ENCODE data around the gene UBR3. TPM values are rescaled to one million over a fixed set of nuclear protein-coding genes. Genes with fewer than 3 reads are reported as not detected.
A peak's percentile ranks its signal among the peaks of the same experiment; 100 is the strongest.

Gene UBR3
- total RNA-seq: 10 to 100 TPM; 21.0 to 23.6 TPM

GRCh38 chr2:169827272-169828140 is at the start of gene UBR3:
TSS of gene UBR3 (plus strand) at chr2:169827454. CDS start at chr2:169827508, 54 bp downstream.
- no peaks in the 10 kb centered on the region for H3K27me3 Mint-ChIP-seq (ENCODE audit: low read depth)
- H3K27ac Mint-ChIP-seq: peak within 1 kb of the TSS; percentile 88
- peak within 1 kb of the TSS; percentile 91 to 95 for H3K4me3 Mint-ChIP-seq
- peaks cover 66% of the 10 kb centered on the region for H3K4me1 Mint-ChIP-seq (ENCODE audit: low read depth)
- ATAC-seq (replicated peaks in 1 of 2): peak; percentile 85 to 86
- peak; percentile 94 for DNase-seq
- H3K9me3 Mint-ChIP-seq: no peaks in the 10 kb centered on the region
- peaks cover 3 to 10% of the 10 kb centered on the region in 2 donors for H3K36me3 Mint-ChIP-seq (ENCODE audit: insufficient read depth in 2 of 2)

- no peaks in the 10 kb centered on the region for H3K27me3 Mint-ChIP-seq (ENCODE audit: low read depth)
Observed at GRCh38 chr2:169778446-169778845, 48.8 kb upstream of the UBR3 start.

GRCh38 chr2:169781249-169782013 is 45.8 kb upstream of the UBR3 start:
- Mint-ChIP-seq H3K27me3 (ENCODE audit: low read depth) (no peaks in the 10 kb centered on the region), H3K4me3 (no peak overlapping the region), H3K9me3 (no peaks in the 10 kb centered on the region), H3K4me1 (ENCODE audit: low read depth) (no peaks in the 10 kb centered on the region), H3K36me3 (ENCODE audit: insufficient read depth in 2 of 2) (no peaks in the 10 kb centered on the region), H3K27ac (no peak overlapping the region)
- DNase-seq (no peak), ATAC-seq (replicated peaks in 1 of 2) (no peak)

More at GRCh38 chr2:169778446-169778845, 48.8 kb upstream of the UBR3 start:
- peak overlapping the region; percentile 2 for H3K27ac Mint-ChIP-seq
- ATAC-seq (replicated peaks in 1 of 2) (no peak), DNase-seq (no peak)
- H3K4me3 Mint-ChIP-seq: no peak overlapping the region
- H3K4me1 Mint-ChIP-seq (ENCODE audit: low read depth): no peaks in the 10 kb centered on the region
- no peaks in the 10 kb centered on the region for H3K36me3 Mint-ChIP-seq (ENCODE audit: insufficient read depth in 2 of 2)
- no peaks in the 10 kb centered on the region for H3K9me3 Mint-ChIP-seq

- no peak for DNase-seq
- Mint-ChIP-seq H3K9me3 (no peaks in the 10 kb centered on the region), H3K4me3 (no peak overlapping the region), H3K36me3 (ENCODE audit: insufficient read depth in 2 of 2) (no peaks in the 10 kb centered on the region), H3K27me3 (ENCODE audit: low read depth) (peaks cover 1% of the 10 kb centered on the region), H3K27ac (no peak overlapping the region), H3K4me1 (ENCODE audit: low read depth) (no peaks in the 10 kb centered on the region)
- ATAC-seq (replicated peaks in 1 of 2): no peak
Observed at GRCh38 chr2:169782513-169782912, 44.7 kb upstream of the UBR3 start.

- DNase-seq (no peak), ATAC-seq (replicated peaks in 1 of 2) (no peak)
- Mint-ChIP-seq H3K36me3 (ENCODE audit: insufficient read depth in 2 of 2) (no peaks in the 10 kb centered on the region), H3K4me3 (no peak overlapping the region), H3K27ac (no peak overlapping the region), H3K27me3 (ENCODE audit: low read depth) (peaks cover 25% of the 10 kb centered on the region), H3K4me1 (ENCODE audit: low read depth) (peaks cover 11% of the 10 kb centered on the region), H3K9me3 (no peaks in the 10 kb centered on the region)
Observed at GRCh38 chr2:169790581-169790980, 36.7 kb upstream of the UBR3 start.

- no peaks in the 10 kb centered on the region for H3K4me1 Mint-ChIP-seq (ENCODE audit: low read depth)
- DNase-seq (no peak), ATAC-seq (replicated peaks in 1 of 2) (no peak)
- H3K27me3 Mint-ChIP-seq (ENCODE audit: low read depth): no peaks in the 10 kb centered on the region
- H3K36me3 Mint-ChIP-seq (ENCODE audit: insufficient read depth in 2 of 2): no peaks in the 10 kb centered on the region
- H3K27ac Mint-ChIP-seq: no peak overlapping the region
- no peak overlapping the region for H3K4me3 Mint-ChIP-seq
- H3K9me3 Mint-ChIP-seq: no peaks in the 10 kb centered on the region
Observed at GRCh38 chr2:169795181-169795580, 32.1 kb upstream of the UBR3 start.

- H3K4me1 Mint-ChIP-seq (ENCODE audit: low read depth): no peaks in the 10 kb centered on the region
- no peaks in the 10 kb centered on the region for H3K9me3 Mint-ChIP-seq
- no peak overlapping the region for H3K27ac Mint-ChIP-seq
- DNase-seq (no peak), ATAC-seq (replicated peaks in 1 of 2) (no peak)
- H3K4me3 Mint-ChIP-seq: no peak overlapping the region
- peaks cover 0 to 3% of the 10 kb centered on the region in 2 donors for H3K36me3 Mint-ChIP-seq (ENCODE audit: insufficient read depth in 2 of 2)
- no peaks in the 10 kb centered on the region for H3K27me3 Mint-ChIP-seq (ENCODE audit: low read depth)
Observed at GRCh38 chr2:169796441-169796840, 30.8 kb upstream of the UBR3 start.

GRCh38 chr2:169797601-169798000 is 29.7 kb upstream of the UBR3 start:
- Mint-ChIP-seq H3K9me3 (no peaks in the 10 kb centered on the region), H3K27me3 (ENCODE audit: low read depth) (no peaks in the 10 kb centered on the region), H3K36me3 (ENCODE audit: insufficient read depth in 2 of 2) (peaks cover 0 to 6% of the 10 kb centered on the region in 2 donors), H3K27ac (peak overlapping the region; percentile 21), H3K4me3 (peak overlapping the region; percentile 29 to 53), H3K4me1 (ENCODE audit: low read depth) (peaks cover 10% of the 10 kb centered on the region)
- DNase-seq (no peak), ATAC-seq (replicated peaks in 1 of 2) (no peak)

GRCh38 chr2:169798397-169798717 is 28.9 kb upstream of the UBR3 start:
- DNase-seq (no peak), ATAC-seq (replicated peaks in 1 of 2) (no peak)
- Mint-ChIP-seq H3K4me3 (peak overlapping the region; percentile 87 to 96), H3K9me3 (no peaks in the 10 kb centered on the region), H3K36me3 (ENCODE audit: insufficient read depth in 2 of 2) (peaks cover 0 to 6% of the 10 kb centered on the region in 2 donors), H3K4me1 (ENCODE audit: low read depth) (peaks cover 13% of the 10 kb centered on the region), H3K27me3 (ENCODE audit: low read depth) (no peaks in the 10 kb centered on the region), H3K27ac (peak overlapping the region; percentile 92)

- peak; percentile 95 to 96 for DNase-seq
- no peaks in the 10 kb centered on the region for H3K9me3 Mint-ChIP-seq
Observed at GRCh38 chr2:169798718-169799592, 28.3 kb upstream of the UBR3 start, which contains the start of gene SSB. TSS of gene SSB (plus strand) at chr2:169798871. CDS start at chr2:169800961, 2,090 bp downstream.

GRCh38 chr2:169803480-169803879 is 23.8 kb upstream of the UBR3 start:
- no peak for DNase-seq
- Mint-ChIP-seq H3K4me3 (no peak overlapping the region), H3K9me3 (no peaks in the 10 kb centered on the region), H3K27me3 (ENCODE audit: low read depth) (no peaks in the 10 kb centered on the region), H3K36me3 (ENCODE audit: insufficient read depth in 2 of 2) (peaks cover 0 to 29% of the 10 kb centered on the region in 2 donors), H3K4me1 (ENCODE audit: low read depth) (peaks cover 13% of the 10 kb centered on the region), H3K27ac (no peak overlapping the region)
- ATAC-seq (replicated peaks in 1 of 2): no peak

More at GRCh38 chr2:169798718-169799592, 28.3 kb upstream of the UBR3 start, which contains the start of gene SSB:
- Mint-ChIP-seq H3K27ac (peak within 1 kb of the TSS; percentile 92), H3K4me3 (peak within 1 kb of the TSS; percentile 87 to 96), H3K4me1 (ENCODE audit: low read depth) (peaks cover 13% of the 10 kb centered on the region), H3K27me3 (ENCODE audit: low read depth) (no peaks in the 10 kb centered on the region), H3K36me3 (ENCODE audit: insufficient read depth in 2 of 2) (peaks cover 0 to 6% of the 10 kb centered on the region in 2 donors)
- peak; percentile 97 for ATAC-seq (replicated peaks in 1 of 2)

- H3K9me3 Mint-ChIP-seq: no peaks in the 10 kb centered on the region
- H3K4me1 Mint-ChIP-seq (ENCODE audit: low read depth): peaks cover 13% of the 10 kb centered on the region
- H3K27me3 Mint-ChIP-seq (ENCODE audit: low read depth): no peaks in the 10 kb centered on the region
- H3K36me3 Mint-ChIP-seq (ENCODE audit: insufficient read depth in 2 of 2): peaks cover 5 to 39% of the 10 kb centered on the region in 2 donors
- no peak overlapping the region for H3K4me3 Mint-ChIP-seq
- H3K27ac Mint-ChIP-seq: no peak overlapping the region
- no peak for ATAC-seq (replicated peaks in 1 of 2)
- DNase-seq: no peak
Observed at GRCh38 chr2:169806586-169806985, 20.7 kb upstream of the UBR3 start.

Measured in activated T-cell treated with anti-CD3 and anti-CD28 coated beads, Interleukin-2, amount 50 U/mL, for 72 hours (primary cell).